T-helper 1 cell treated with Interleukin-12 subunit alpha and Interleukin-12 subunit beta and Interleukin-4 antibody, amounts not matched to agents 30 ng/mL and 1 ng/mL, for 36 hours (primary cell): Measurements from ENCODE around the gene PPHLN1. TPM values are rescaled to one million over a fixed set of nuclear protein-coding genes. Genes with fewer than 3 reads are reported as not detected.
"Not testable (repeated sequence)": the region's sequence is repeated elsewhere in the genome, so short reads cannot be mapped to it uniquely, and the experiment has no call there.

Experiments
- intact Hi-C: fragments of 100-400 bp; cut with micrococcal nuclease; formaldehyde crosslinking; loops from one replicate; pipeline ENCODE4 v1.15.1; 2024
- total RNA-seq: library from RNA; stranded (reverse); gene quantifications from 2 replicates; pipeline ENCODE4 v1.2.3, GENCODE V29; 2022

Gene PPHLN1
- total RNA-seq, 1 donor from 2014 or later = 83.8 TPM

- intact Hi-C loops = no loop called here
Measured at GRCh38 chr12:42364692-42365091, 38.7 kb downstream of the PPHLN1 start.

GRCh38 chr12:42365486-42365885, 39.5 kb downstream of the PPHLN1 start:
- intact Hi-C loops = no loop called here

DNA sequence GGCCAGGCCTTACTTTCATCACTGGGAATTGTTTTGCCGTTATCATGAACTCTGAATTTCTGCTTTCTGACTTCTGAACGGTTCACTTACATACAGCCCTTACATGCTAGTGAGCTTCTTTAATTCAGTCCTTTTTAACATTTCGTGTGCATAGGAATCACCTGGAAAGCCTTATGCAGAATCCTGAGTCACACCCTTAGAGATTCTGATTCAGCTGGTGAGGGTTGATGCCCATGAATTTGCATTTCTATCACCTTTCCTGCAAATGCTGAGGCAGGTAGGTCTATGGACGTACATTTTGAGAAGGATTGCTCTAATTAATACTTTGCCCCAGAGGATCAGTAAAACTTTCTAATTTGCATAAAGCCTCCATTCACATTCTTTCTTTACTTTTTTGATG, 44.0 kb downstream of the PPHLN1 start:
- intact Hi-C loops = loop anchor here (5.0 kb wide), 2 partner anchors 228 to 1423 kb away; partner anchors contain the start of gene GXYLT1

GRCh38 chr12:42372154-42372791, 46.3 kb downstream of the PPHLN1 start:
- intact Hi-C loops = loop anchor here (1.0 to 5.0 kb wide), 8 partner anchors 45 to 1425 kb away; partner anchors contain the start of genes GXYLT1, PPHLN1 and ZCRB1

GRCh38 chr12:42373669-42374068, 47.7 kb downstream of the PPHLN1 start:
- intact Hi-C loops = loop anchor here (2.0 to 5.0 kb wide), 6 partner anchors 47 to 1426 kb away; partner anchors contain the start of genes GXYLT1, PPHLN1 and ZCRB1

GRCh38 chr12:42380733-42381132, 54.8 kb downstream of the PPHLN1 start:
- intact Hi-C loops = no loop called here

- intact Hi-C loops = no loop called here
Measured at GRCh38 chr12:42382013-42382696, 56.2 kb downstream of the PPHLN1 start.

DNA sequence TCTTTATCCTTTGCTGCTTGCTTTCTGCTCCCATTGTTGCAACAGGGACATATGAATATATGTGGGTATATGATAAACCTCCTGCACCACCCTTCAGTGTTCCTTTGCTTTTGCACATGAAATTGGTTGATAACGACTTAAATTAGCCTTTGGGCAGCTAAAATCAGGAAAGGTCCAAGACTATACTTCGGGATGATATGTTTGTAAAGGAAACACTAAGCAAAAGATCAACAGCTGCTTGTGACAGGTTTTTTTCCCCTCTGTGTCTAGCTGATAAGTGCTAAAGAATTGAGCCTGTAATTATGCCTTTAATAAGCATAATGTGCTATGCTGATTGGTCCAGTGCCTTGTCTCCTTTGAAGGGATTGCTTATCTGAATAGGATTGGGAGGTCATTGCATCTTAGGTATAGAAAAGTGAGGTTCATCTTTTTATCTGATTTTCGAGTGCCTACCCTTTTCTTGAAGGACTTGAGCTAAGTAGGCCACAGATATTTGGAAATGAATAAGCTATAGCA, 59.4 kb downstream of the PPHLN1 start:
- intact Hi-C loops = no loop called here

DNA sequence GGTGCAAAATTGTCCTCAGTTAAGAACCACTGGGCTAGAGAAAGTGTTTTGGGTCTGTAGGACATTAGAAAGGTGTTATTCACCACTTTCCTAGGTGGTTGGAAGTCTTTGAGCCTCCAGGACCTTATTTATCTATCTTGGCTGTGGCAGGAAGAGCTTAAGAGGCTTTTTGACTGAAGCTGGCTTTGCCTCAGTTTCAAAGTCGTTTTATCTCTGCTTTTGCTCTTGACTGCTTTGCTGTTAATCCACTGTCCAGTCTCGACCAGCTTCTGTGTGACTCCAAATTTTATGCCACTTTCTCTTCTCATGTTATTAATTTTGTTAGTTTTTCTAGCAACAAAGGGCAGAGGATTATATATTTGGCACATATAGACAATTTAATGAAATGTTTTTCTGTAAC, 60.3 kb downstream of the PPHLN1 start:
- intact Hi-C loops = no loop called here

DNA sequence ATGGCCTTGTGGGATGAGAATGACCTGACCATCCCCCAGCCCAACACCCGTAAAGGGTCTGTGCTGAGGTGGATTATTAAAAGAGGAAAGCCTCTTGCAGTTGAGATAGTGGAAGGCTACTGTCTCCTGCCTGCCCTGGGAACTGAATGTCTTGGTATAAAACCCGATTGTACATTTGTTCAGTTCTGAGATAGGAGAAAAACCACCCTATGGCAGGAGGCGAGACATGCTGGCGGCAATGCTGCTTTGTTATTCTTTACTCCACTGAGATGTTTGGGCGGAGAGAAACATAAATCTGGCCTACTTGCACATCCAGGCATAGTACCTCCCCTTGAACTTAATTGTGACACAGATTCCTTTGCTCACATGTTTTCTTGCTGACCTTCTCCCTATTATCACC, 62.1 kb downstream of the PPHLN1 start:
- intact Hi-C loops = not testable (repeated sequence)

GRCh38 chr12:42394429-42394828, 68.5 kb downstream of the PPHLN1 start:
- intact Hi-C loops = no loop called here

DNA sequence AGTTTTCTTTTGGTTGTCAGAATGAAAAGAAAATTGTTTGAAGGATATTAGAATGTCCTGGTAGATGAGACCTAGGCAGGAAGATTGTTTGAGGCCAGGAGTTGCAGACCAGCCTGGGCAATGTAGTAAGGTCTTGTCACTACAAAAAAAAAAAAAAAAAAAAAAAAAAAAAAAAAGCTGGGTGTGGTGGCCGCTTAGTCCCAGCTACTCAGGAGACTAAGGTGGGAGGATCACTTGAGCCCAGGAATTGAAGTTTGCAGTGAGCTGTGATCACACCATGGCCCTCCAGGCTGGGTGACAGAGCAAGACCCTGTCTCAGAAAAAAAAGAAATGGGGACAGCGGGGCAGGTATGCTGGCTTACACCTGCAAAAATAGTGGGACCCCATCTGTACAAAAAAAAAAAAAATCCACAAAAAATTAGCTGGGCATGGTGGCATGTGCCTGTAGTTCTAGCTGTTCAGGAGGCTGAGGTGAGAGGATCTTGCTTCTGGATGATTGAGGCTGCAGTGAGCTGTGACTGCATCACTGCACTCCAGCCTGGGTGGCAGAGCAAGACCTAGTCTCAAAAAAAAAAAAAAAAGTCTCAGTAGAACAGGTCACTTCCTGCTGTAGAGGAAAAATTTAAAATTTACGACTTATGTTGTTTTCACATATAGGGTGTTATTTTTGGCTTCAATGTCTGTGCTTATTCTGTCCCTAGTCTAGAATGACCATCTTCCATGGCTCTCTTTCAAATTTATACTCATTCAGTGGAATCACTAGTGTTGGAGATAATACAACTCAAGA, 70.7 kb downstream of the PPHLN1 start:
- intact Hi-C loops = no loop called here

GRCh38 chr12:42402821-42403411, 76.9 kb downstream of the PPHLN1 start:
- intact Hi-C loops = no loop called here

- intact Hi-C loops = no loop called here
Measured at GRCh38 chr12:42407306-42407705, 81.3 kb downstream of the PPHLN1 start.

GRCh38 chr12:42409471-42409870, 83.5 kb downstream of the PPHLN1 start:
- intact Hi-C loops = no loop called here

- intact Hi-C loops = no loop called here
Measured at GRCh38 chr12:42410340-42410739, 84.4 kb downstream of the PPHLN1 start.

- intact Hi-C loops = no loop called here
Measured at GRCh38 chr12:42420395-42420794, 94.4 kb downstream of the PPHLN1 start.

- intact Hi-C loops = no loop called here
Measured at GRCh38 chr12:42421844-42422779, 96.1 kb downstream of the PPHLN1 start.

DNA sequence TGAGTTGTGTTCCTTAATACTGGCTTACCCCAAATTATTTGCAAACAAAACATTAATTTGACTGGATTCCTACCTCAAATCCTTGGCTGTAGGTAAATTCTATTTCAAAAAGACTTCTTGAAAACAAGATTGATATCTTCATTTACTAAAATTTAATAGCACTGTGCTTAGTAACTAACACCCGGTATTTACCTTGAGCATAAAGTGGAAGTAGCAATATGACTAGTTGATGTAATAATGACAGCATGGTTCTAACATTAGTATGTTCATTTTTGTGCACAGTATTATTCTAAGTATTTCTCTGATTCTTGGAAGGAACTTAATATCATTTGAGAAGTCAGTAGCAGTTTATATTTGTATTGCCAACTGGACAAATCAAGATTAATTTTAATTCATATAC, 96.8 kb downstream of the PPHLN1 start:
- intact Hi-C loops = no loop called here

- intact Hi-C loops = no loop called here
Measured at GRCh38 chr12:42426746-42427145, 100.8 kb downstream of the PPHLN1 start.
